G401.6 (cell line): ENCODE results near the gene CRHR2.

ENCODE experiments used
- FAIRE-seq: peaks from 2 replicates; lab custom pipeline; 2012; peaks lifted over from hg19 to GRCh38; lab: Jason Lieb, UNC

The CRHR2 gene

DNA sequence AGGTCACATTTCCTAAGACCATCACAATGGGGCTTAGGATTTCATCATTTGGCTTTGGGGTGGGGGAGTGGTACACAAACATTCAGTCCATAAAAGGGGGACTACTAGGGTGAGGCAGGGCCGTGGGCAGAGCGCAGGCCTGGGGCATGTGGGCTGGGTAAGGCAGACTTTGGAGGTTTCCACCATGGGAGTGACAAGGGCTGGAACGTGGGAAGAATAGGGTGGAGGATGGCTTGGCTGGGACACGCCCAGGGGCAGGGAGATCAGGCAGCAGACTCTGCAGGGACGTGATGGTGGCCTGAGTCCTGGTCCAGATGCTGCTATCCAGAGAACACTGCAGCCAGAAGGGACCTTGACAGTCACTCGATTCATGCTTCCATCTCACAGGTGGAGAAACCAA is 24.7 kb upstream of the CRHR2 start:
- no peak for FAIRE-seq

GRCh38 chr7:30706316-30706715 is 24.1 kb upstream of the CRHR2 start:
- FAIRE-seq, result no peak

DNA sequence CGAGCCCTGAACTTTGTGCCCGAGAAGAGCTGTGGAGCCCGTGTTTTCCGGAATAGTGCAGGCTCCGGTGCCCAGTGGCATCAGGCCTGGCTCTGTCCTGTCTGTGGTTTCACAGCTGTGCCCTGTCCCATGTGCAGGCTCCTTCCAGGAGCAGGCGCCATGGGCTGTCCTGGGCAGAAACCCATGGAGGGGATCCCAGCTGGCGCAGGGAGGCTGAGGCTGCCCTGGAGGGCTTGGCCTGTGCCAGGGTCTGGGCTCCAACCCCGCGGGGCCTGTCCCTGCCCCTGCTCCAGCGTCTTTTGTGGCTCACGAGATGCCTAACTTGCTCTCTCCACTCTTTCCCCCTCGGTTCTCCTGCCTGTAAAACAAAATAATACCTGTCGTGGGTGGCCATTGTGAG is 23.3 kb upstream of the CRHR2 start:
- no peak for FAIRE-seq

GRCh38 chr7:30705008-30705407 is 22.8 kb upstream of the CRHR2 start:
- FAIRE-seq, result no peak

DNA sequence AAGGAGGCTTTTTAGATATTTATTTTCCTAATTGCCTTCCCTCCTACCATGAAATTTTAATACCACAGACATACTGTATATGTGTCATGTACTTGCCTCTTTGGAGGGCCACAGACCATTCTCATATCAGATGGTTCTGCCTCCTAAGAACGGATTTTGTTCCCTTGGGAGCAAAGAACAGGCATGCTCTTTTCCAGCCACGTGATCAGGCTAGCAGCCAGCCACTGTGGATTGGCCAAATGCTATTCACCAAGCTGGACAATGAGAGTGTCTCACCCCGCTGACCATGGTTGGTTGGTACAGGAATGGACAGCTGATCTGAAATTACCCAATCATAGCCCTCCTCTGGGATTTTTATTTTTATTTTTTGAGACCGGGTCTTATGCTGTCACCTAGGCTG is 21.5 kb upstream of the CRHR2 start:
- no peak for FAIRE-seq

DNA sequence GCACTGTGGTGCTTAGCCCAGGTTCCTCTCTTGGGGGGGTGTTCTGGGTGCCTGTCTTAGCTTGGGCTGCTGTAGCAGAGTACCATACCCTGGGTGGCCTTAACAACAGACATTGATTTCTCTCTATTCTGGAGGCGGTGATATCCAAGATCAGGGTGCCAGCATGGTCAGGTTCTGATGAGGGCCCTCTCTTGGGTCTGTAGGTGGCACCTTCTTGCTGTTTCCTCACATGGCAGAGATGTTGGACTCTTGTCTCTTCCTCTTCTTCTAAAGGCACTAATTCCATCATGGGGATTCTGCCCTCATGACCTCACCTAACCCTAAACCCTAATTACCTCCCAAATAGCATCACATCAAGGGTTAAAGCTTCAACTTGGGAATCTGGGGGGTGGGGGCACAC is 19.9 kb upstream of the CRHR2 start:
- no peak for FAIRE-seq

DNA sequence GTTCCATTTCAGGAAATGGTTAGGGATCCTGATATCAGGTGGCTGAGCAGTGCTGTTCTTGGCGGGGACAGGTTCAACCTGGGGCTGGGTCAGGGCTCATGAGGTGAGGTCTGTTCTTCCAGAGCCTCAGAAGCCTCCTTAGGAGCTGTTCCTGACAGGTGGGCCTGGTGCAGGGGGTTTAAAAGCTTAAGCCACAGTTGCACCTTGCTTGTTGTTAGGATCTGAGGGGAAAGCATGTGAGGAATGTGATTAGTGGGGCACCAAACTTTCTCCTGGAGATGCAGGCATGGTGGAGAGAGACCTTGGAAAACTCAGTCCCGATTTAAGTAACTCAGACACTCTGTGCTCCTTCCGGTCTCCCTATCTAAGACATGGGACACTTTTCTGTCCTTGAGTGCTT is 18.7 kb upstream of the CRHR2 start:
- FAIRE-seq, result no peak

DNA sequence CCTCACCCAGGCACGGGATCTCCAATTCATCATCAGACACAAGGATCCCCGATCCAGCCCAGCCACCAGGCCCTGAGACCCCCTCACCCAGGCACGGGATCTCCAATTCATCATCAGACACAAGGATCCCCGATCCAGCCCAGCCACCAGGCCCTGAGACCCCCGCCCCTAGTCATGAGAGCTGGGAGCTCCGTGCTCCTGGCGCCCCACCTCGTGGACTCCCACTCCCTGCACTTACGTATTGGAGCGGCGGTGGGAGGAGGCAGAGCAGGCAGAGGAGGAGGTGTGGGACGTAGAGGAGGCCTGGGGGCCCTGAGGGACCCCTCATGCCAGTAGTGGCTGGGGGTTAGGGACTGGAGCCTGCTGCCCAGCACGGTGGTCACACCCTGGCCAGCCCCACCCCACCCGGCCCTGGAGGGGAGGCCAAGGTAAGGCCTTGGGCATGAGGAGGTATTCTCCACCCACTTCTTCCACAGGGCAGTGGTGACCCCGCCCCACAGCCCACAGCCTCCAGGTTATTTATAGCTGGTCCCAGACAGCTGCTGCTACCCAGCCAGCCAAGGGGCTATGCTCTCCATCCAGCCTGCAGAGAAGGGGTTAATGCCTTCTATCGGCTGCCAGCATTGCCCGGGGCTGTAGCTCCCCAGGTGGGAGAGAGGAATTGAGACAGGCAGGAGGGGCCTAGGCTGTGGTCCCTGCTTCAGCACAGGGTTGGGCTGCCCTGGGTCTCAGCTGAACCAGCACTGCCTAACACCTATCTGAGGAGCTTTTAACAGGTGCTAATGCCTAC is 17.6 kb upstream of the CRHR2 start:
- no peak for FAIRE-seq

GRCh38 chr7:30698481-30698880 is 16.2 kb upstream of the CRHR2 start:
- FAIRE-seq, result no peak

DNA sequence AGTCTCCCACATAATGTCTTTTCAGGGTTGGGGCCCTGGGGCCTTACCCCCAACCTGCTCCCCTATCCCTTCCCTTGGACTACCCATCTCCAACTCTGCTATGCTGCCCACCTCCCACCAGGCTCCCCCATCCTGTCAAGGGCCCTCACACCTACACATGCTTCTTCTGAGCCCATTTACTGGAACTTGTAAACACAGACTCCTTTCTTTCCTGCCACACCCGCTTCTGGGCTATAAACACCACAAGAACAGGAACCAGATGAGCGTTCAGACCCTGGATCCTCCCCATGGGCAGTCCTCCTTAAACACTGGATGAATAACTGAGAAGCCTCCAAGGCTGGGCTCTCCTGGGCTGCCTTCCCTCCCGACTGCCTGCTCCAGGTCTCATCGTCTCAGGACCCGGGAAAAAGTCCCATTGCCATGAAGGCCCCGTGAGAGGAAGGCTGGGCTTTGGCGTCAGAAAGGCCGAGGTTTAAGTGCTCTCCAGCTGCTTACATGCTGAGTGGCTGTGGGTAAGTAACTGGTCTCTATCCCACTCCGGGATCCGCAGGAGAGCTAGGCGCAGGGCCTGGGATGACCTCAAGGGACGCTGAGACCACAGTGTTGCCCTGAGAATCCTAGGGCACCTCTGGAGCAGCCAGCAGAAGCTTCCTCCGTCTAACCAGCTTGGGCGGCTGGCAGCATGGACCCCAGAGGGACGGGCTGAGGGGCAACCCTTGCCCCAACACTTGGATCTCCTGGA is 15.6 kb upstream of the CRHR2 start:
- FAIRE-seq, result no peak

GRCh38 chr7:30694774-30695721 is 12.8 kb upstream of the CRHR2 start:
- FAIRE-seq, result no peak

- no peak for FAIRE-seq
These were observed 12.0 kb upstream of the CRHR2 start for GRCh38 chr7:30694218-30694745.

GRCh38 chr7:30692882-30693281 is 10.6 kb upstream of the CRHR2 start:
- no peak for FAIRE-seq

GRCh38 chr7:30692438-30692837 is 10.2 kb upstream of the CRHR2 start:
- no peak for FAIRE-seq

DNA sequence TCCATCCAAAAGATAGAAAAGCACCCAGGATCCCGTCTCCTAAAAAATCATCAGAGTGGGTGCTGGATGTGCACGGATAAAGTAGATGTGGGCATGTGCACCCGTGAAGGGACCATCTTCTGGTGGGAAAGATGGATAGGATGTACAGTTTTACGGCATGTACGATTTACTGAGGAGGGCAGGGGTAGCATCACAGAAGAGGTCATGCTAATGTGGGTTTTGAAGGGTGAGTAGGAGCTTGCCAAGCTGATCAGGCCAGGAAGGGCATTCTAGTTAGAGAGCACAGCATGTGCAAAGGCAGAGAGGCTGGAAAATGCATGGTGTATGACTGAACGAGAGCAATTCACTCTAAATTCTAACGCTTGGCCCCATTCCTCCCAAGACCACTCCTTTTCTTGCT is 7.8 kb upstream of the CRHR2 start:
- FAIRE-seq, result no peak

- FAIRE-seq, result no peak
These were observed 6.5 kb upstream of the CRHR2 start for GRCh38 chr7:30688718-30689221.

DNA sequence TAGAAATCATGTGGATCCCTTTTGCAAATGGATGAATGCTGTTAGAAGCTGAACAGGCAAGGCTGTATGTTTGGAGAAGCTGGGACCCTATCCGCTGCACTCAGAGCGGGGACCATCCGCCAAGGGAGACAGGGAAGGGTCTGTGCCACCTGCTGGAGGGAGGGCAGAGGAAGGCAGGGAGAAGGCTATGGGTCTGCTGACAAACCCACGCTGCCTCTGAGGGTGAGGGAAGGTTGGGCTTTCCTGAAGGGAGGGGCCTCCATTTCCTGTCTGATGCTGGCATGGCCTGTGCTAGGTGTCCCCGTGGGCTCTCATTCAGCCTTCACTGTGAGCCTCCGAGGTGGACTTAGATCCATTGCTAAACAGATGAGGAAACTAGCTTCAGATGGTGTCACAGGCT is 5.3 kb upstream of the CRHR2 start:
- no peak for FAIRE-seq

DNA sequence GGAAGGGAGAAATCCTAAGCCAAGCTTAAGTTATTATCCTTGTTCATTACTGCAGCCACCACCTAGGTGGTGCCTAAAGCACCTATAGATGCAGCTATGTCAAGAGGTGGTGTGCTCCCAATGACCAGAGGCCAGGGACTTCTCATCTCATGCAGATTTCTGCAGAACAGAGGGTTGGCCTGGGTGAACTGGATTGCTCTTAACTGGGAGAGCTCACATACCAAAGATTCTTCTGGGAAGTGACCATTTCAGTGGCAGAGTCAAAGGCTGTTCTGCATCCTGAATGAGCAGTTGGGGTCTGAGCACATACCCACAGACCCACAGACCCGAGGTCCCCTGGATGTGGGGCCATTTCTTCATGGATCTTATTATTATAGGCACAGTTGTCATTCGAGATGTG is 2.1 kb upstream of the CRHR2 start:
- no peak for FAIRE-seq

DNA sequence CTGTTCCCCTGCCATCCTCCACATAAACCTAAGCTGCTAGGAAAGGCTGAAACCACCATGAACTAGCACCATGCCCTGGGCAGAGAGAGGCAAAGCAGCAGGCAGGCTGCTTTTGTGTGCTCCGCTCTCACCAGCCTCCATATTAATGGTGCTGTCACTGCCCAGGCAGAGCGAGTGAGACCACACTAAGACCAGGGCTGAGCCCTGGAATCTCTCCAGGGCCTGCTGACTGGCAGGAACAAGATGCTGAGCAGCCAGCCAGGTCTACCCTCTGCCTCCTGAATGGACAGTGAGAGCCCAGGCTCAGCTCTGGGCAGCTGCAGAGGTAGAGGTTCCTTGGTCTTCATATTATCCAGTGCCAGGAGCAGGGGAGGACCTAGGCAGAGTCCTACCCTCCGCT is 1.6 kb upstream of the CRHR2 start:
- FAIRE-seq, result no peak

DNA sequence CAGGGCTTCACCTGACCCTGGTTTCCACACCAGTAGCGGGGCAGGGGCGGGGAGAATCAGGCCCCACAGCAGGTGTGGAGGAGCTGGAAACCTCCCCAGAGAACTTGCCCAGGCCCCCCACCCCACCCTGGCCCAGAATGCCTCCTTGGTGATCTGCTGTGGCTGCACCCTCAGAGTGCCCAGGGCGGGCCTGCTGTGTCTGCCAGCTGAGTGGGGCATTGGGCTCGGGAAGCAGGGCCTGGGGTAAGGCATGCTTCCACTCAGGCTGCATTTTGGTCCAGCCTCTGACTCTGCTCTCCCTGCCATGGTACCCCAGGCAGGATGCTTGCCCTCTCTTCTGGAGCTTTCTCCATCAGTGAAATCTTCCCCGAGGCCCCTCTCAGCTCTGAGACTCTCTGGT is 1.1 kb upstream of the CRHR2 start:
- no peak for FAIRE-seq

- FAIRE-seq, result no peak
These were observed 443 bp downstream of the CRHR2 start for GRCh38 chr7:30681815-30682211.

DNA sequence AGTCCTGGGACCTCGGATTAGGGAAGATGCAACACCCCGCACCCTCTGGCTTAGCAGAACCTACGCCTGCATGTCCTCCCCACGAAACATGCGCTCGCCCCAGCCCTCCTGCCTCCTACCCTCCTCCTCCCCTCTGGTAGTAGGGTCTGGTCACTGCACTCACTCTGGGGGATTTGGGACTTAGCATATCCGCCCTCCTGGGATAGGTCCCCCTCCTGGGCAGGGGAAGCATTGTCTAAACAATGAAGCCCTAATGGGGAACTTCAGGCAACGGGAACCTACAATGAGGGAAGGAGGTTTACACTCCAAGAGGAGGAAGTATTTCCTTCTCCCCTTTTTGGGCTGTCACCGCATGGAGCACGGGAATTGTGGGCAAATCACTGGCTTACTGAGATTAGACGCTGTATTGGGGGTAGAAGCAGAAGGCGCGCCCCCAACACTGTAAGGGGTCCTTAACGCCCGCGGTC is 892 bp downstream of the CRHR2 start:
- no peak for FAIRE-seq
